ENCODE results near the gene C1QL3.

C1QL3 gene

GRCh38 chr10:16497911-16498310 lies 23.8 kb downstream of the C1QL3 start:
- DNase-seq (ENCODE audit: low read depth, low spot score) = no peak

GRCh38 chr10:16493884-16494536 lies 27.7 kb downstream of the C1QL3 start:
- no CpG with 5 or more reads among the region's 10 CpGs for WGBS (ENCODE audit: insufficient coverage, insufficient read length)
- Histone ChIP-seq H3K4me3 (ENCODE audit: low read length) (no peak overlapping the region), H3K9me3 (ENCODE audit: control insufficient read depth, insufficient read depth, low read length) (no peaks in the 10 kb centered on the region), H3K27me3 (ENCODE audit: control insufficient read depth, insufficient read depth, low read length) (no peaks in the 10 kb centered on the region), H3K27ac (ENCODE audit: low read length) (no peak overlapping the region), H3K4me1 (ENCODE audit: control insufficient read depth, insufficient read depth, low read length) (no peaks in the 10 kb centered on the region), H3K36me3 (ENCODE audit: control insufficient read depth, insufficient read depth, low read length) (no peaks in the 10 kb centered on the region)
- DNase-seq (ENCODE audit: low read depth, low spot score) = no peak

More at GRCh38 chr10:16497911-16498310, 23.8 kb downstream of the C1QL3 start:
- no peaks in the 10 kb centered on the region for H3K9me3 ChIP-seq (ENCODE audit: control insufficient read depth, insufficient read depth, low read length)
- no CpG with 5 or more reads among the region's 4 CpGs for WGBS (ENCODE audit: insufficient coverage, insufficient read length)
- no peaks in the 10 kb centered on the region for H3K4me1 ChIP-seq (ENCODE audit: control insufficient read depth, insufficient read depth, low read length)
- no peak overlapping the region for H3K27ac ChIP-seq (ENCODE audit: low read length)
- H3K27me3 ChIP-seq (ENCODE audit: control insufficient read depth, insufficient read depth, low read length) = no peaks in the 10 kb centered on the region
- no peak overlapping the region for H3K4me3 ChIP-seq (ENCODE audit: low read length)
- H3K36me3 ChIP-seq (ENCODE audit: control insufficient read depth, insufficient read depth, low read length) = no peaks in the 10 kb centered on the region

GRCh38 chr10:16491933-16492332 lies 29.7 kb downstream of the C1QL3 start:
- DNase-seq (ENCODE audit: low read depth, low spot score) = no peak
- no CpG with 5 or more reads among the region's 2 CpGs for WGBS (ENCODE audit: insufficient coverage, insufficient read length)
- Histone ChIP-seq H3K4me3 (ENCODE audit: low read length) (no peak overlapping the region), H3K36me3 (ENCODE audit: control insufficient read depth, insufficient read depth, low read length) (no peaks in the 10 kb centered on the region), H3K4me1 (ENCODE audit: control insufficient read depth, insufficient read depth, low read length) (no peaks in the 10 kb centered on the region), H3K9me3 (ENCODE audit: control insufficient read depth, insufficient read depth, low read length) (no peaks in the 10 kb centered on the region), H3K27me3 (ENCODE audit: control insufficient read depth, insufficient read depth, low read length) (no peaks in the 10 kb centered on the region), H3K27ac (ENCODE audit: low read length) (no peak overlapping the region)

- no peak overlapping the region for H3K4me3 ChIP-seq (ENCODE audit: low read length)
- no CpG with 5 or more reads among the region's 3 CpGs for WGBS (ENCODE audit: insufficient coverage, insufficient read length)
- H3K4me1 ChIP-seq (ENCODE audit: control insufficient read depth, insufficient read depth, low read length) = no peaks in the 10 kb centered on the region
- H3K27ac ChIP-seq (ENCODE audit: low read length) = no peak overlapping the region
- no peaks in the 10 kb centered on the region for H3K9me3 ChIP-seq (ENCODE audit: control insufficient read depth, insufficient read depth, low read length)
- H3K36me3 ChIP-seq (ENCODE audit: control insufficient read depth, insufficient read depth, low read length) = no peaks in the 10 kb centered on the region
- H3K27me3 ChIP-seq (ENCODE audit: control insufficient read depth, insufficient read depth, low read length) = no peaks in the 10 kb centered on the region
- no peak for DNase-seq (ENCODE audit: low read depth, low spot score)
Measured at GRCh38 chr10:16490511-16490910, 31.2 kb downstream of the C1QL3 start.

GRCh38 chr10:16483241-16483917 lies 38.3 kb downstream of the C1QL3 start:
- H3K27ac ChIP-seq (ENCODE audit: low read length) = no peak overlapping the region
- no peak overlapping the region for H3K4me3 ChIP-seq (ENCODE audit: low read length)
- DNase-seq (ENCODE audit: low read depth, low spot score) = no peak
- H3K27me3 ChIP-seq (ENCODE audit: control insufficient read depth, insufficient read depth, low read length) = no peaks in the 10 kb centered on the region
- H3K9me3 ChIP-seq (ENCODE audit: control insufficient read depth, insufficient read depth, low read length) = no peaks in the 10 kb centered on the region
- H3K36me3 ChIP-seq (ENCODE audit: control insufficient read depth, insufficient read depth, low read length) = no peaks in the 10 kb centered on the region
- no CpG with 5 or more reads among the region's 11 CpGs for WGBS (ENCODE audit: insufficient coverage, insufficient read length)
- H3K4me1 ChIP-seq (ENCODE audit: control insufficient read depth, insufficient read depth, low read length) = no peaks in the 10 kb centered on the region

- Histone ChIP-seq H3K4me1 (ENCODE audit: control insufficient read depth, insufficient read depth, low read length) (no peaks in the 10 kb centered on the region), H3K27ac (ENCODE audit: low read length) (no peak overlapping the region), H3K4me3 (ENCODE audit: low read length) (no peak overlapping the region), H3K27me3 (ENCODE audit: control insufficient read depth, insufficient read depth, low read length) (no peaks in the 10 kb centered on the region), H3K36me3 (ENCODE audit: control insufficient read depth, insufficient read depth, low read length) (no peaks in the 10 kb centered on the region), H3K9me3 (ENCODE audit: control insufficient read depth, insufficient read depth, low read length) (no peaks in the 10 kb centered on the region)
- DNase-seq (ENCODE audit: low read depth, low spot score) = no peak
- no CpG with 5 or more reads among the region's 5 CpGs for WGBS (ENCODE audit: insufficient coverage, insufficient read length)
Measured at GRCh38 chr10:16481052-16481728, 40.5 kb downstream of the C1QL3 start.

- Histone ChIP-seq H3K27me3 (ENCODE audit: control insufficient read depth, insufficient read depth, low read length) (no peaks in the 10 kb centered on the region), H3K4me1 (ENCODE audit: control insufficient read depth, insufficient read depth, low read length) (no peaks in the 10 kb centered on the region), H3K4me3 (ENCODE audit: low read length) (no peak overlapping the region), H3K27ac (ENCODE audit: low read length) (no peak overlapping the region), H3K9me3 (ENCODE audit: control insufficient read depth, insufficient read depth, low read length) (no peaks in the 10 kb centered on the region), H3K36me3 (ENCODE audit: control insufficient read depth, insufficient read depth, low read length) (no peaks in the 10 kb centered on the region)
- no CpG with 5 or more reads among the region's 4 CpGs for WGBS (ENCODE audit: insufficient coverage, insufficient read length)
- no peak for DNase-seq (ENCODE audit: low read depth, low spot score)
Measured at GRCh38 chr10:16478801-16479200, 42.9 kb downstream of the C1QL3 start.

GRCh38 chr10:16477757-16478156 lies 43.9 kb downstream of the C1QL3 start:
- no CpG with 5 or more reads among the region's 1 CpG for WGBS (ENCODE audit: insufficient coverage, insufficient read length)
- no peak for DNase-seq (ENCODE audit: low read depth, low spot score)

GRCh38 chr10:16472828-16473227 lies 48.9 kb downstream of the C1QL3 start:
- no peak for DNase-seq (ENCODE audit: low read depth, low spot score)
- H3K4me3 ChIP-seq (ENCODE audit: low read length) = no peak overlapping the region
- no peaks in the 10 kb centered on the region for H3K36me3 ChIP-seq (ENCODE audit: control insufficient read depth, insufficient read depth, low read length)
- H3K27me3 ChIP-seq (ENCODE audit: control insufficient read depth, insufficient read depth, low read length) = no peaks in the 10 kb centered on the region
- no CpG with 5 or more reads among the region's 3 CpGs for WGBS (ENCODE audit: insufficient coverage, insufficient read length)
- no peaks in the 10 kb centered on the region for H3K9me3 ChIP-seq (ENCODE audit: control insufficient read depth, insufficient read depth, low read length)
- no peaks in the 10 kb centered on the region for H3K4me1 ChIP-seq (ENCODE audit: control insufficient read depth, insufficient read depth, low read length)
- H3K27ac ChIP-seq (ENCODE audit: low read length) = no peak overlapping the region

More at GRCh38 chr10:16477757-16478156, 43.9 kb downstream of the C1QL3 start:
- no peaks in the 10 kb centered on the region for H3K9me3 ChIP-seq (ENCODE audit: control insufficient read depth, insufficient read depth, low read length)
- H3K27ac ChIP-seq (ENCODE audit: low read length) = no peak overlapping the region
- H3K4me3 ChIP-seq (ENCODE audit: low read length) = no peak overlapping the region
- H3K27me3 ChIP-seq (ENCODE audit: control insufficient read depth, insufficient read depth, low read length) = no peaks in the 10 kb centered on the region
- H3K4me1 ChIP-seq (ENCODE audit: control insufficient read depth, insufficient read depth, low read length) = no peaks in the 10 kb centered on the region
- H3K36me3 ChIP-seq (ENCODE audit: control insufficient read depth, insufficient read depth, low read length) = no peaks in the 10 kb centered on the region

GRCh38 chr10:16470747-16471146 lies 50.9 kb downstream of the C1QL3 start:
- Histone ChIP-seq H3K27ac (ENCODE audit: low read length) (no peak overlapping the region), H3K4me3 (ENCODE audit: low read length) (no peak overlapping the region), H3K27me3 (ENCODE audit: control insufficient read depth, insufficient read depth, low read length) (no peaks in the 10 kb centered on the region), H3K4me1 (ENCODE audit: control insufficient read depth, insufficient read depth, low read length) (no peaks in the 10 kb centered on the region), H3K9me3 (ENCODE audit: control insufficient read depth, insufficient read depth, low read length) (no peaks in the 10 kb centered on the region), H3K36me3 (ENCODE audit: control insufficient read depth, insufficient read depth, low read length) (no peaks in the 10 kb centered on the region)
- WGBS (ENCODE audit: insufficient coverage, insufficient read length) = no CpG with 5 or more reads among the region's 5 CpGs
- DNase-seq (ENCODE audit: low read depth, low spot score) = no peak
